CD4-positive, alpha-beta T cell (primary cell): ENCODE measurements around the gene CDC42BPG. TPM values are rescaled to one million over a fixed set of nuclear protein-coding genes. Genes with fewer than 3 reads are reported as not detected.

Experiments used
- ATAC-seq: fragments of 200-7000 bp; cut with Tn5 transposase; one replicate; pipeline ENCODE4 v1.10.0; 2022; ENCODE audit warnings: mild to moderate bottlenecking; ENCODE audit not compliant: poor library complexity
- CTCF ChIA-PET: fragments of 350-600 bp; sonication (Branson Sonifier 250); formaldehyde crosslinking; loops from one replicate; lab custom pipeline; 2021; ENCODE audit warnings: antibody characterized with exemption, inconsistent platforms; lab: Charles Lee
- POLR2A ChIA-PET: fragments of 350-600 bp; sonication (Branson Sonifier 250); formaldehyde crosslinking; loops from one replicate; lab custom pipeline; 2021; ENCODE audit warnings: antibody characterized with exemption, inconsistent platforms; lab: Charles Lee
- DNase-seq, 14 experiments: peaks; one replicate each; pipeline ENCODE4 v3.0.0-alpha.2; 2013 to 2020; ENCODE audit warnings: mixed read lengths in 2 of 14
- H3K27ac ChIP-seq, 2 donors: one replicate each; pipeline versions ENCODE4 v1.5.1 to v1.7.0; 2013; ENCODE audit warnings: low read length in 2 of 2, low read depth in 1 of 2, mild to moderate bottlenecking in 1 of 2
- H3K27me3 ChIP-seq, 2 experiments: 1 replicate in 1 of 2; 2 replicates in 1 of 2; pipeline versions ENCODE4 v1.6.1 to v1.7.0; 2013; ENCODE audit warnings: low read length in 2 of 2, control low read depth in 1 of 2, mild to moderate bottlenecking in 1 of 2, moderate library complexity in 1 of 2; ENCODE audit not compliant: insufficient read depth in 2 of 2, control insufficient read depth in 1 of 2
- H3K36me3 ChIP-seq: one replicate; pipeline ENCODE4 v1.6.1; 2013; ENCODE audit warnings: low read length, control low read depth; ENCODE audit not compliant: insufficient read depth
- H3K4me1 ChIP-seq: one replicate; pipeline ENCODE4 v1.6.1; 2013; ENCODE audit warnings: low read length, control low read depth; ENCODE audit not compliant: insufficient read depth
- H3K4me3 ChIP-seq: one replicate; pipeline ENCODE4 v1.5.1; 2013; ENCODE audit warnings: mild to moderate bottlenecking, low read length, moderate library complexity
- H3K9me3 ChIP-seq, 2 experiments: 1 replicate in 1 of 2; 2 replicates in 1 of 2; pipeline versions ENCODE4 v1.6.1 to v1.7.0; 2013; ENCODE audit warnings: low read length in 2 of 2, mild to moderate bottlenecking in 2 of 2, control low read depth in 1 of 2, moderate library complexity in 1 of 2; ENCODE audit not compliant: control insufficient read depth in 1 of 2, insufficient read depth in 1 of 2
- H3K27ac Mint-ChIP-seq: one replicate; pipeline ENCODE4 v1.8.0; 2020; ENCODE audit warnings: mixed read lengths
- H3K27me3 Mint-ChIP-seq: one replicate; pipeline ENCODE4 v1.8.0; 2021; ENCODE audit warnings: mixed read lengths
- H3K36me3 Mint-ChIP-seq: one replicate; pipeline ENCODE4 v1.8.0; 2021; ENCODE audit warnings: low read depth, mixed read lengths
- H3K4me1 Mint-ChIP-seq: one replicate; pipeline ENCODE4 v1.8.0; 2021; ENCODE audit warnings: low read depth, mixed read lengths
- H3K4me3 Mint-ChIP-seq: one replicate; pipeline ENCODE4 v1.8.0; 2020; ENCODE audit warnings: mild to moderate bottlenecking, mixed read lengths
- H3K9me3 Mint-ChIP-seq: one replicate; pipeline ENCODE4 v1.8.0; 2020; ENCODE audit warnings: mixed read lengths
- intact Hi-C, 2 experiments: fragments of 100-400 bp; cut with DNase I in 1 of 2; cut with micrococcal nuclease in 1 of 2; formaldehyde crosslinking; loops; one replicate each; pipeline versions ENCODE4 v1.15.1 to v1.9.0; 2023 to 2025; cut with DNase I, micrococcal nuclease
- total RNA-seq, 174 experiments: library from RNA in 2 of 174; stranded (reverse) in 2 of 174; gene quantifications; one replicate each; pipeline ENCODE4 v1.2.3 and lab custom pipeline; 2021 to 2026
- TF ChIP-seq, protein P1 (sequence below): fragments of 200-600 bp; IDR thresholded peaks from one replicate; pipeline ENCODE4 v1.8.0; 2022; ENCODE audit warnings: antibody characterized with exemption, mild to moderate bottlenecking

CDC42BPG gene
- total RNA-seq, 2 experiments from 2014 or later, result 6.9 to 9.7 TPM

GRCh38 chr11:64787526-64788320 is 56.7 kb downstream of the CDC42BPG start:
- POLR2A ChIA-PET, result interaction anchor here (0.9 to 3.5 kb wide), 3 partner anchors 9 to 72 kb away, joined by 4 to 13 read pairs (median 5); partner anchors contain the start of genes RASGRP2 and SF1
- H3K9me3 ChIP-seq, result no peaks in the 10 kb centered on the region
- peaks cover 13% of the 10 kb centered on the region for H3K4me1 ChIP-seq
- Mint-ChIP-seq H3K9me3 (no peaks in the 10 kb centered on the region), H3K36me3 (peaks cover 42% of the 10 kb centered on the region), H3K4me1 (peaks cover 12% of the 10 kb centered on the region), H3K4me3 (no peak overlapping the region), H3K27ac (peak overlapping the region; percentile 69), H3K27me3 (no peaks in the 10 kb centered on the region)
- CTCF ChIA-PET, result interaction anchor here (0.8 to 2.0 kb wide), 4 partner anchors 13 to 56 kb away, joined by 3 to 7 read pairs (median 6); no protein-coding TSS in a partner anchor
- H3K27ac ChIP-seq, result no peak overlapping the region
- no peak overlapping the region for H3K4me3 ChIP-seq
- TF ChIP-seq, protein P1, sequence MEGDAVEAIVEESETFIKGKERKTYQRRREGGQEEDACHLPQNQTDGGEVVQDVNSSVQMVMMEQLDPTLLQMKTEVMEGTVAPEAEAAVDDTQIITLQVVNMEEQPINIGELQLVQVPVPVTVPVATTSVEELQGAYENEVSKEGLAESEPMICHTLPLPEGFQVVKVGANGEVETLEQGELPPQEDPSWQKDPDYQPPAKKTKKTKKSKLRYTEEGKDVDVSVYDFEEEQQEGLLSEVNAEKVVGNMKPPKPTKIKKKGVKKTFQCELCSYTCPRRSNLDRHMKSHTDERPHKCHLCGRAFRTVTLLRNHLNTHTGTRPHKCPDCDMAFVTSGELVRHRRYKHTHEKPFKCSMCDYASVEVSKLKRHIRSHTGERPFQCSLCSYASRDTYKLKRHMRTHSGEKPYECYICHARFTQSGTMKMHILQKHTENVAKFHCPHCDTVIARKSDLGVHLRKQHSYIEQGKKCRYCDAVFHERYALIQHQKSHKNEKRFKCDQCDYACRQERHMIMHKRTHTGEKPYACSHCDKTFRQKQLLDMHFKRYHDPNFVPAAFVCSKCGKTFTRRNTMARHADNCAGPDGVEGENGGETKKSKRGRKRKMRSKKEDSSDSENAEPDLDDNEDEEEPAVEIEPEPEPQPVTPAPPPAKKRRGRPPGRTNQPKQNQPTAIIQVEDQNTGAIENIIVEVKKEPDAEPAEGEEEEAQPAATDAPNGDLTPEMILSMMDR, result peak; percentile 82
- intact Hi-C loops, result loop anchor here (2.0 to 10.0 kb wide), 5 partner anchors 13 to 330 kb away; partner anchors contain the start of genes CDC42BPG (in 1 of the 2) and ZNHIT2 (in 1 of the 2)
- H3K36me3 ChIP-seq, result peaks cover 40% of the 10 kb centered on the region
- H3K27me3 ChIP-seq, result no peaks in the 10 kb centered on the region
- DNase-seq (peak; percentile 44 to 78 (median 58)), ATAC-seq (peak; percentile 88)

DNA sequence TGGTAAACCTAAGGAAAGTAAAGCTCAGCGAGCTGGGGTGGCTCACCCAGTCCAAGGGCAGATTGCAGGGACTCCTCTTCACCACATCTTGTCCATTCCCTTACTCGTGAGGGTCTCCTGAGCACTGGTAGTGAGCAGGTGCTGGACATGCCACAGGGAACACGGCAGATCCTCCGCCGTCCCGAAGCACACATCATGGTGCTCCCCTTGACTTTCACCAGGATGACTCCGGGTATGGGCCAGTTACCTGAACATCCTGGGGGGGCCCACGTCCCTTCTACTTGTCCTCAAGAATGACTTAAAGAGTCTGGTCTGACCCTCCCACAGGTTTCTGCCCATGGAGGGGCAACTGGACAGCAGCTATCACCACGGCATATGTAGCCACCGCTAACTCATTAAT is 58.1 kb downstream of the CDC42BPG start:
- Mint-ChIP-seq H3K9me3 (no peaks in the 10 kb centered on the region), H3K27ac (no peak overlapping the region)
- intact Hi-C loops, result loop anchor here (2.0 to 10.0 kb wide), 5 partner anchors 14 to 331 kb away; partner anchors contain the start of genes CDC42BPG (in 1 of the 2) and ZNHIT2 (in 1 of the 2)

More for the DNA sequence above, 58.1 kb downstream of the CDC42BPG start:
- H3K4me3 Mint-ChIP-seq, result no peak overlapping the region
- peak overlapping the region in 1 of 2 donors; percentile 7 for H3K27ac ChIP-seq
- H3K36me3 ChIP-seq, result peaks cover 28% of the 10 kb centered on the region
- H3K4me1 Mint-ChIP-seq, result peaks cover 16% of the 10 kb centered on the region
- H3K27me3 ChIP-seq, result no peaks in the 10 kb centered on the region
- H3K4me3 ChIP-seq, result no peak overlapping the region
- peaks cover 13% of the 10 kb centered on the region for H3K4me1 ChIP-seq
- ChIA-PET POLR2A (interaction anchor here (0.7 to 3.5 kb wide), 7 partner anchors 12 to 138 kb away, joined by 3 to 13 read pairs (median 3); partner anchors contain the start of genes MAP4K2, PPP2R5B and RASGRP2), CTCF (interaction anchor here (1.2 to 1.6 kb wide), 2 partner anchors 16 to 58 kb away, joined by 3 read pairs; partner anchors contain the start of gene CDC42BPG)
- TF ChIP-seq, protein P1, result no peak
- no peak for ATAC-seq
- H3K36me3 Mint-ChIP-seq, result peaks cover 33% of the 10 kb centered on the region
- H3K27me3 Mint-ChIP-seq, result no peaks in the 10 kb centered on the region
- peak in 1 of 14 experiments; percentile 25 for DNase-seq
- no peaks in the 10 kb centered on the region for H3K9me3 ChIP-seq
